PC-3 (cell line): Measurements from ENCODE around the gene LYZL1. TPM values are rescaled to one million over a fixed set of nuclear protein-coding genes. Genes with fewer than 3 reads are reported as not detected.

Experiments used
- ATAC-seq: fragments of 200-7000 bp; cut with Tn5 transposase; 2 replicates; pipeline ENCODE4 v1.9.1; 2020; ENCODE audit warnings: mild to moderate bottlenecking, moderate library complexity
- BruUV-seq: library from RNA; stranded (reverse); fragments of 400-500 nt; replicated peaks from 2 replicates; lab custom pipeline; 2021; lab: Mats Ljungman, UMichigan
- CTCF ChIA-PET: fragments of 300-600 bp; sonication (Branson Sonifier 250); formaldehyde crosslinking; loops from one replicate; lab custom pipeline; 2022; ENCODE audit warnings: antibody characterized with exemption; lab: Charles Lee
- POLR2A ChIA-PET: fragments of 300-600 bp; sonication (Branson Sonifier 250); formaldehyde crosslinking; loops from one replicate; lab custom pipeline; 2022; ENCODE audit warnings: antibody characterized with exemption; ENCODE audit not compliant: unreplicated experiment; lab: Charles Lee
- DNase-seq: peaks from one replicate; pipeline ENCODE4 v3.0.0-alpha.2; 2015
- H2AFZ ChIP-seq: fragments of 300-600 bp; sonication (generic); 2 replicates; pipeline ENCODE4 v1.6.0; 2016; ENCODE audit warnings: antibody characterized with exemption, low read length
- H3F3A ChIP-seq: fragments of 300-600 bp; sonication (generic); one replicate; pipeline ENCODE4 v1.6.0; 2017; ENCODE audit warnings: antibody characterized with exemption, low read length, control low read depth, mild to moderate bottlenecking; ENCODE audit not compliant: unreplicated experiment
- H3K27ac ChIP-seq: fragments of 300-600 bp; sonication (generic); 2 replicates; pipeline ENCODE4 v1.5.1; 2016; ENCODE audit warnings: mild to moderate bottlenecking, low read length
- H3K27me3 ChIP-seq: fragments of 300-600 bp; sonication (generic); 2 replicates; pipeline ENCODE4 v1.6.1; 2016; ENCODE audit warnings: low read length, mixed read lengths
- H3K36me3 ChIP-seq: fragments of 300-600 bp; sonication (generic); 2 replicates; pipeline ENCODE4 v1.6.1; 2016; ENCODE audit warnings: low read depth, mixed run types, low read length, mixed read lengths
- H3K4me1 ChIP-seq: fragments of 300-600 bp; sonication (generic); 2 replicates; pipeline ENCODE4 v1.5.1; 2016; ENCODE audit warnings: low read length; ENCODE audit not compliant: insufficient read depth
- H3K4me2 ChIP-seq: fragments of 300-600 bp; sonication (generic); 2 replicates; pipeline ENCODE4 v1.6.0; 2016; ENCODE audit warnings: low read length
- H3K4me3 ChIP-seq: fragments of 300-600 bp; sonication (generic); 2 replicates; pipeline ENCODE4 v1.5.1; 2016; ENCODE audit warnings: mild to moderate bottlenecking, low read length, mixed read lengths
- H3K79me2 ChIP-seq: fragments of 300-600 bp; sonication (generic); 2 replicates; pipeline ENCODE4 v1.6.1; 2017; ENCODE audit warnings: low read length, mixed read lengths
- H3K9ac ChIP-seq: fragments of 300-600 bp; sonication (generic); 2 replicates; pipeline ENCODE4 v1.6.0; 2016; ENCODE audit warnings: mild to moderate bottlenecking, low read length
- H3K9me2 ChIP-seq: fragments of 300-600 bp; sonication (generic); replicated peaks from 2 replicates; pipeline ENCODE4 v1.6.1; 2016; ENCODE audit warnings: mixed run types, low read length, mixed read lengths
- H3K9me3 ChIP-seq: fragments of 300-600 bp; sonication (generic); 2 replicates; pipeline ENCODE4 v1.6.1; 2016; ENCODE audit warnings: low read length, mixed read lengths
- H4K20me1 ChIP-seq: fragments of 300-600 bp; sonication (generic); 2 replicates; pipeline ENCODE4 v1.6.1; 2016; ENCODE audit warnings: low read length, mixed read lengths
- CTCF ChIP-seq: fragments of 300-600 bp; sonication (generic); conservative IDR thresholded peaks from 2 replicates; pipeline ENCODE4 v1.5.1; 2017; ENCODE audit warnings: antibody characterized with exemption, low read depth, mild to moderate bottlenecking, low read length
- EZH2 ChIP-seq: fragments of 300-600 bp; sonication (generic); IDR thresholded peaks from one replicate; pipeline ENCODE4 v1.6.1; 2017; ENCODE audit warnings: antibody characterized with exemption, mild to moderate bottlenecking, low read length; ENCODE audit not compliant: unreplicated experiment
- EZH2phosphoT487 ChIP-seq: fragments of 300-600 bp; sonication (generic); IDR thresholded peaks from 2 replicates; pipeline ENCODE4 v1.6.1; 2018; ENCODE audit warnings: mild to moderate bottlenecking, antibody characterized with exemption, low read length, borderline replicate concordance
- intact Hi-C: fragments of 100-400 bp; cut with micrococcal nuclease; formaldehyde crosslinking; loops from 2 replicates; pipeline ENCODE4 v1.9.0; 2023
- total RNA-seq: library from RNA; depleted of rRNA; stranded (reverse); fragments of >200 nt; gene quantifications from 2 replicates; pipeline ENCODE4 v1.2.3, GENCODE V29; 2014

Gene LYZL1
- total RNA-seq, 1 experiment from 2014 or later, result not detected

- Histone ChIP-seq H3K9me2 (no peaks in the 10 kb centered on the region), H3K27me3 (peaks cover 8% of the 10 kb centered on the region; the same call in 1 of the 2 replicates), H3K9ac (no peak overlapping the region), H3K36me3 (no peaks in the 10 kb centered on the region), H3K4me1 (no peaks in the 10 kb centered on the region), H3K27ac (no peak overlapping the region), H4K20me1 (no peaks in the 10 kb centered on the region), H3K4me2 (no peak overlapping the region), H3F3A (no peaks in the 10 kb centered on the region), H3K9me3 (no peaks in the 10 kb centered on the region), H2AFZ (no peak overlapping the region), H3K4me3 (no peak overlapping the region), H3K79me2 (no peaks in the 10 kb centered on the region)
- POLR2A ChIA-PET, result no interaction called here
- no peak for TF ChIP-seq EZH2phosphoT487
- TF ChIP-seq CTCF, result no peak
- no peak for TF ChIP-seq EZH2
- ATAC-seq (no peak), DNase-seq (no peak)
- CTCF ChIA-PET, result no interaction called here
- intact Hi-C loops, result no loop called here
- no TSS peak for BruUV-seq
Measured at GRCh38 chr10:29248158-29248557, 40.7 kb upstream of the LYZL1 start.

- BruUV-seq, result no TSS peak
- CTCF ChIA-PET, result interaction anchor here (0.6 kb wide), 1 partner anchor 10 kb away, joined by 3 read pairs; no protein-coding TSS in a partner anchor
- Histone ChIP-seq H3K9me2 (no peaks in the 10 kb centered on the region), H3K4me3 (no peak overlapping the region), H3K27me3 (peaks cover 11% of the 10 kb centered on the region; the same call in 1 of the 2 replicates), H3K36me3 (no peaks in the 10 kb centered on the region), H3K9ac (no peak overlapping the region), H3K4me1 (no peaks in the 10 kb centered on the region), H4K20me1 (no peaks in the 10 kb centered on the region), H2AFZ (no peak overlapping the region), H3K79me2 (no peaks in the 10 kb centered on the region), H3K4me2 (no peak overlapping the region), H3K9me3 (no peaks in the 10 kb centered on the region), H3F3A (no peaks in the 10 kb centered on the region), H3K27ac (no peak overlapping the region)
- DNase-seq (no peak), ATAC-seq (no peak)
- TF ChIP-seq CTCF (no peak), EZH2 (no peak), EZH2phosphoT487 (no peak)
- POLR2A ChIA-PET, result no interaction called here
- intact Hi-C loops, result no loop called here
Measured at GRCh38 chr10:29249018-29249417, 39.9 kb upstream of the LYZL1 start.

GRCh38 chr10:29250066-29250465 is 38.8 kb upstream of the LYZL1 start:
- H3K4me2 ChIP-seq, result no peak overlapping the region
- no peaks in the 10 kb centered on the region for H3F3A ChIP-seq
- H3K9ac ChIP-seq, result no peak overlapping the region
- intact Hi-C loops, result no loop called here
- no peaks in the 10 kb centered on the region for H3K36me3 ChIP-seq
- DNase-seq (no peak), ATAC-seq (no peak)
- H3K4me3 ChIP-seq, result no peak overlapping the region
- no TSS peak for BruUV-seq
- H3K9me3 ChIP-seq, result no peaks in the 10 kb centered on the region
- no peaks in the 10 kb centered on the region for H3K79me2 ChIP-seq
- no peaks in the 10 kb centered on the region for H3K9me2 ChIP-seq
- no peaks in the 10 kb centered on the region for H3K4me1 ChIP-seq
- no peaks in the 10 kb centered on the region for H4K20me1 ChIP-seq
- ChIA-PET POLR2A (no interaction called here), CTCF (no interaction called here)
- H3K27me3 ChIP-seq, result peaks cover 11% of the 10 kb centered on the region; the same call in 1 of the 2 replicates
- TF ChIP-seq CTCF (no peak), EZH2 (no peak), EZH2phosphoT487 (no peak)
- no peak overlapping the region for H3K27ac ChIP-seq
- H2AFZ ChIP-seq, result no peak overlapping the region
